Hematopoietic multipotent progenitor cell treated with erythropoietin and hydrocortisone succinate and interleukin-3 and kit ligand, for 17 days (in vitro differentiated cells): ENCODE results near the gene STAG2.
A peak's percentile ranks its signal among the peaks of the same experiment; 100 is the strongest.
"Not testable (repeated sequence)": the region's sequence is repeated elsewhere in the genome, so short reads cannot be mapped to it uniquely, and the experiment has no call there.

Source experiments
- DNase-seq: peaks from one replicate; pipeline ENCODE4 v3.0.0-alpha.2; 2015; ENCODE audit warnings: low spot score

STAG2 gene

GRCh38 chrX:124035657-124036056, 74.2 kb downstream of the STAG2 start:
- no peak for DNase-seq

GRCh38 chrX:124042042-124042441, 80.5 kb downstream of the STAG2 start:
- no peak for DNase-seq

GRCh38 chrX:124045109-124045508, 83.6 kb downstream of the STAG2 start:
- no peak for DNase-seq

- not testable (repeated sequence) for DNase-seq
Measured at GRCh38 chrX:124084417-124084816, 122.9 kb downstream of the STAG2 start.

- no peak for DNase-seq
Measured at GRCh38 chrX:124085063-124085462, 123.6 kb downstream of the STAG2 start.

- DNase-seq: no peak
Measured at GRCh38 chrX:124086411-124086810, 124.9 kb downstream of the STAG2 start.

GRCh38 chrX:124087000-124087746, 125.7 kb downstream of the STAG2 start:
- no peak for DNase-seq

GRCh38 chrX:124093222-124093621, 131.7 kb downstream of the STAG2 start:
- no peak for DNase-seq

- no peak for DNase-seq
Measured at GRCh38 chrX:124097116-124097515, 135.6 kb downstream of the STAG2 start.

GRCh38 chrX:124098089-124098488, 136.6 kb downstream of the STAG2 start:
- peak; percentile 44 for DNase-seq

GRCh38 chrX:124103966-124104365, 142.5 kb downstream of the STAG2 start:
- DNase-seq: no peak

- DNase-seq: not testable (repeated sequence)
Measured at GRCh38 chrX:124104512-124104911, 143.0 kb downstream of the STAG2 start.

- DNase-seq: no peak
Measured at GRCh38 chrX:124113621-124114600, 152.4 kb downstream of the STAG2 start.

GRCh38 chrX:124117325-124117724, 155.8 kb downstream of the STAG2 start:
- no peak for DNase-seq

- no peak for DNase-seq
Measured at GRCh38 chrX:124125471-124125870, 164.0 kb downstream of the STAG2 start.

GRCh38 chrX:124127496-124127895, 166.0 kb downstream of the STAG2 start:
- no peak for DNase-seq

- not testable (repeated sequence) for DNase-seq
Measured at GRCh38 chrX:124132437-124132836, 170.9 kb downstream of the STAG2 start.

- no peak for DNase-seq
Measured at GRCh38 chrX:124145749-124146148, 184.2 kb downstream of the STAG2 start.

GRCh38 chrX:124151195-124151594, 189.7 kb downstream of the STAG2 start:
- DNase-seq: no peak
